WTC11 (cell line): Measurements from ENCODE around the gene NUP210L.

Source experiments
- AR ChIP-seq: fragments of 250-450 bp; sonication (Bioruptor Pico); IDR thresholded peaks from 2 replicates; pipeline ENCODE4 v1.9.0; 2021; ENCODE audit warnings: mild to moderate bottlenecking
- ATF2 ChIP-seq: sonication (generic); formaldehyde crosslinking; IDR thresholded peaks from 2 replicates; pipeline ENCODE4 v1.8.1; 2022; ENCODE audit warnings: low read depth, missing genetic modification reagents, borderline replicate concordance
- CREM ChIP-seq: sonication (generic); formaldehyde crosslinking; IDR thresholded peaks from 2 replicates; pipeline ENCODE4 v1.8.1; 2022; ENCODE audit warnings: mild to moderate bottlenecking, missing genetic modification reagents, moderate library complexity
- CTCF ChIP-seq: fragments of 200-600 bp; IDR thresholded peaks from 2 replicates; pipeline ENCODE4 v1.8.0; 2022; ENCODE audit warnings: antibody characterized with exemption
- ESRRA ChIP-seq: sonication (generic); formaldehyde crosslinking; IDR thresholded peaks from 2 replicates; pipeline ENCODE4 v1.8.1; 2022; ENCODE audit warnings: mild to moderate bottlenecking, missing genetic modification reagents, borderline replicate concordance
- FOXP1 ChIP-seq: sonication (generic); formaldehyde crosslinking; IDR thresholded peaks from 2 replicates; pipeline ENCODE4 v1.8.0; 2022; ENCODE audit warnings: missing genetic modification reagents, mild to moderate bottlenecking, moderate library complexity, borderline replicate concordance
- MAX ChIP-seq: sonication (generic); formaldehyde crosslinking; IDR thresholded peaks from 2 replicates; pipeline ENCODE4 v1.8.0; 2022; ENCODE audit warnings: mild to moderate bottlenecking, missing genetic modification reagents
- PRDM15 ChIP-seq: sonication (generic); formaldehyde crosslinking; IDR thresholded peaks from 2 replicates; pipeline ENCODE4 v1.8.0; 2022; ENCODE audit warnings: missing genetic modification reagents
- SMAD3 ChIP-seq: sonication (generic); formaldehyde crosslinking; IDR thresholded peaks from 2 replicates; pipeline ENCODE4 v1.8.0; 2022; ENCODE audit warnings: missing genetic modification reagents, mild to moderate bottlenecking, borderline replicate concordance
- TP53 ChIP-seq: sonication (generic); formaldehyde crosslinking; IDR thresholded peaks from 2 replicates; pipeline ENCODE4 v1.8.1; 2023; ENCODE audit warnings: mild to moderate bottlenecking, missing genetic modification reagents
- ZBTB43 ChIP-seq: sonication (generic); formaldehyde crosslinking; IDR thresholded peaks from 2 replicates; pipeline ENCODE4 v1.8.1; 2023; ENCODE audit warnings: mild to moderate bottlenecking, missing genetic modification reagents
- ZNF317 ChIP-seq: sonication (generic); formaldehyde crosslinking; IDR thresholded peaks from 2 replicates; pipeline ENCODE4 v1.8.1; 2023; ENCODE audit warnings: low read depth, mild to moderate bottlenecking, moderate library complexity, missing genetic modification reagents, borderline replicate concordance
- ZNF512 ChIP-seq: sonication (generic); formaldehyde crosslinking; IDR thresholded peaks from 2 replicates; pipeline ENCODE4 v1.8.1; 2022; ENCODE audit warnings: missing genetic modification reagents, borderline replicate concordance

GRCh38 chr1:154154053-154154452 lies 820 bp downstream of the NUP210L start:
- no peak for TF ChIP-seq CTCF
- TF ChIP-seq MAX (CRISPR knock-in tag) = no peak
- no peak for TF ChIP-seq PRDM15 (CRISPR knock-in tag)
- TF ChIP-seq ESRRA (CRISPR knock-in tag) = no peak
- TF ChIP-seq FOXP1 (CRISPR knock-in tag) = no peak
- no peak for TF ChIP-seq CREM (CRISPR knock-in tag)
- TF ChIP-seq SMAD3 (CRISPR knock-in tag) = no peak
- TF ChIP-seq TP53 = no peak
- TF ChIP-seq ATF2 (CRISPR knock-in tag) = no peak
- TF ChIP-seq ZNF317 (CRISPR knock-in tag) = no peak
- no peak for TF ChIP-seq ZNF512
- no peak for TF ChIP-seq AR (CRISPR knock-in tag)
- TF ChIP-seq ZBTB43 (CRISPR knock-in tag) = no peak
